GM12878 (cell line): Measurements from ENCODE around the gene NKAIN1. TPM values are rescaled to one million over a fixed set of nuclear protein-coding genes. Genes with fewer than 3 reads are reported as not detected.

Source experiments
- ATF2 ChIP-seq: IDR thresholded peaks from 2 replicates; pipeline ENCODE4 v1.6.1; 2012; ENCODE audit warnings: low read length, inconsistent platforms
- CTCF ChIP-seq, 3 experiments: IDR thresholded peaks in 2 of 3; conservative IDR thresholded peaks in 1 of 3; 2 replicates each; pipeline ENCODE4 v1.5.1; 2011; ENCODE audit warnings: low read depth in 3 of 3, low read length in 3 of 3, mild to moderate bottlenecking in 3 of 3, control low read depth in 2 of 3, moderate library complexity in 2 of 3, inconsistent platforms in 1 of 3, mixed read lengths in 1 of 3; ENCODE audit not compliant: control insufficient read depth in 2 of 3, insufficient read depth in 1 of 3; ENCODE audit errors: extremely low read depth in 1 of 3
- EZH2 ChIP-seq: IDR thresholded peaks from 2 replicates; pipeline ENCODE4 v1.6.1; 2012; ENCODE audit warnings: low read depth, mild to moderate bottlenecking, control low read depth, inconsistent platforms, low read length, borderline replicate concordance; ENCODE audit not compliant: control insufficient read depth
- IRF4 ChIP-seq: IDR thresholded peaks from 2 replicates; pipeline ENCODE4 v1.6.1; 2011; ENCODE audit warnings: low read depth, low read length
- NR2C2 ChIP-seq: IDR thresholded peaks from 2 replicates; pipeline ENCODE4 v1.6.1; 2011; ENCODE audit warnings: borderline replicate concordance, low read depth; ENCODE audit not compliant: control insufficient read depth, insufficient read length
- POLR2A ChIP-seq: IDR thresholded peaks from 2 replicates; pipeline ENCODE4 v1.6.1; 2011; ENCODE audit warnings: low read depth, mild to moderate bottlenecking, low read length
- SIN3A ChIP-seq: IDR thresholded peaks from 2 replicates; pipeline ENCODE4 v1.6.1; 2012; ENCODE audit warnings: low read depth, low read length, improper control_type of control experiment
- polyA plus RNA-seq, 11 experiments: library from polyadenylated mRNA; depleted of rRNA in 4 of 11; unstranded in 6 of 11; stranded (reverse) in 5 of 11; fragments of >200 nt; fragmentation: Nextera tagmentation in 4 of 11; fragmentation: Illumina TruSeq in 1 of 11; extraction: Ambion mirVana in 4 of 11; extraction: Trizol in 1 of 11; gene quantifications; 1 replicate in 1 of 11; 2 replicates in 10 of 11; pipeline versions ENCODE4 v1.2.1 to v1.2.3, GENCODE V29; 2011 to 2016; ENCODE audit warnings: inconsistent platforms in 2 of 11, missing spikeins in 2 of 11, low read depth in 1 of 11
- total RNA-seq, 4 experiments: library from RNA; depleted of rRNA in 3 of 4; stranded (reverse); fragments of >200 nt in 3 of 4; fragmentation: Illumina TruSeq in 1 of 4; extraction: Trizol in 1 of 4; gene quantifications; 2 replicates each; pipeline versions ENCODE4 v1.2.1 to v1.2.3, GENCODE V29; 2013 to 2021
- TF ChIP-seq, protein P1 (sequence below): fragments of 450-650 bp; formaldehyde crosslinking; IDR thresholded peaks from 2 replicates; pipeline ENCODE4 v1.5.0; 2022; ENCODE audit warnings: mild to moderate bottlenecking, missing genetic modification characterization

NKAIN1 gene
- total and polyA plus RNA-seq, 10 of the 15 experiments (the other 5 are each of a cell fraction or from before 2014, with no cell fraction given) = not detected

DNA sequence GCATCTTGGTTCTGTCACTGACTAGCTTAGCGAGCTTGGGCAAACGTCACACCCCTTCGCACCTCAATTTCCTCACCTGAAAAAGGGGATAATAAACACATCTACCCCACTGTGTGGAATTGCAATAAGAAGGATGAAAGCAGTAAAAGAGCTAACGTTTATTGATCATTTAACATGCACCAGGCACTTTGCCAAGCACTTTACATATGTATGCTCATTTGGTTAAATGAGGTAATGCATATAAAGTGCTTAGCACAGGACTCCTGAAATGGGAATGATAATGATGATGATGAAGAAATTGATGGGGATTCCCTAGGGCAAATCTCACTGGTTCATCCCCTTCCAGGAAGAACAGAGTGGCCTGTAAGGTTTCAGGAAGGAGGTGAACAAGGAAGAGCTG is 4.8 kb downstream of the NKAIN1 start (continued):
- no peak for TF ChIP-seq ATF2
- TF ChIP-seq EZH2 = no peak
- no peak for TF ChIP-seq SIN3A
- TF ChIP-seq, protein P1, sequence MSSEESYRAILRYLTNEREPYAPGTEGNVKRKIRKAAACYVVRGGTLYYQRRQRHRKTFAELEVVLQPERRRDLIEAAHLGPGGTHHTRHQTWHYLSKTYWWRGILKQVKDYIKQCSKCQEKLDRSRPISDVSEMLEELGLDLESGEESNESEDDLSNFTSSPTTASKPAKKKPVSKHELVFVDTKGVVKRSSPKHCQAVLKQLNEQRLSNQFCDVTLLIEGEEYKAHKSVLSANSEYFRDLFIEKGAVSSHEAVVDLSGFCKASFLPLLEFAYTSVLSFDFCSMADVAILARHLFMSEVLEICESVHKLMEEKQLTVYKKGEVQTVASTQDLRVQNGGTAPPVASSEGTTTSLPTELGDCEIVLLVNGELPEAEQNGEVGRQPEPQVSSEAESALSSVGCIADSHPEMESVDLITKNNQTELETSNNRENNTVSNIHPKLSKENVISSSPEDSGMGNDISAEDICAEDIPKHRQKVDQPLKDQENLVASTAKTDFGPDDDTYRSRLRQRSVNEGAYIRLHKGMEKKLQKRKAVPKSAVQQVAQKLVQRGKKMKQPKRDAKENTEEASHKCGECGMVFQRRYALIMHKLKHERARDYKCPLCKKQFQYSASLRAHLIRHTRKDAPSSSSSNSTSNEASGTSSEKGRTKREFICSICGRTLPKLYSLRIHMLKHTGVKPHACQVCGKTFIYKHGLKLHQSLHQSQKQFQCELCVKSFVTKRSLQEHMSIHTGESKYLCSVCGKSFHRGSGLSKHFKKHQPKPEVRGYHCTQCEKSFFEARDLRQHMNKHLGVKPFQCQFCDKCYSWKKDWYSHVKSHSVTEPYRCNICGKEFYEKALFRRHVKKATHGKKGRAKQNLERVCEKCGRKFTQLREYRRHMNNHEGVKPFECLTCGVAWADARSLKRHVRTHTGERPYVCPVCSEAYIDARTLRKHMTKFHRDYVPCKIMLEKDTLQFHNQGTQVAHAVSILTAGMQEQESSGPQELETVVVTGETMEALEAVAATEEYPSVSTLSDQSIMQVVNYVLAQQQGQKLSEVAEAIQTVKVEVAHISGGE (CRISPR knock-in tag) = no peak
- no peak for TF ChIP-seq CTCF (IDR thresholded peaks at IDR 0.05 in 2 of 3, conservative IDR thresholded peaks at IDR 0.05 in 1 of 3; ENCODE audit: control insufficient read depth in 2 of 3, extremely low read depth in 1 of 3, insufficient read depth in 1 of 3, low read depth in 3 of 3, low read length in 3 of 3)
- no peak for TF ChIP-seq POLR2A
- no peak for TF ChIP-seq IRF4
- TF ChIP-seq NR2C2 = no peak
- TF ChIP-seq, all 136 proteins: peak for 0
